Smooth muscle cell (in vitro differentiated cells): Measurements from ENCODE around the gene RGL4. TPM values are rescaled to one million over a fixed set of nuclear protein-coding genes. Genes with fewer than 3 reads are reported as not detected.
"Not testable (repeated sequence)": the region's sequence is repeated elsewhere in the genome, so short reads cannot be mapped to it uniquely, and the experiment has no call there.

Experiments used
- DNase-seq: peaks from one replicate; lab custom pipeline; 2025; ENCODE audit not compliant: unreplicated experiment; lab: John Stamatoyannopoulos, UW
- H2AFZ ChIP-seq: fragments of 200-600 bp; sonication (generic); 2 replicates; pipeline ENCODE4 v1.6.0; 2016; ENCODE audit warnings: antibody characterized with exemption, low read depth, mild to moderate bottlenecking
- H3F3A ChIP-seq: fragments of 200-600 bp; sonication (generic); 2 replicates; pipeline ENCODE4 v1.6.0; 2017; ENCODE audit warnings: antibody characterized with exemption, low read depth
- H3K27ac ChIP-seq: fragments of 200-600 bp; sonication (generic); 2 replicates; pipeline ENCODE4 v1.5.1; 2016; ENCODE audit warnings: low read depth, mild to moderate bottlenecking
- H3K27me3 ChIP-seq: fragments of 200-600 bp; sonication (generic); 2 replicates; pipeline ENCODE4 v1.6.1; 2016; ENCODE audit warnings: low read depth, mild to moderate bottlenecking
- H3K36me3 ChIP-seq: fragments of 200-600 bp; sonication (generic); 2 replicates; pipeline ENCODE4 v1.5.1; 2016; ENCODE audit warnings: low read depth
- H3K4me1 ChIP-seq: fragments of 200-600 bp; sonication (generic); 2 replicates; pipeline ENCODE4 v1.5.1; 2016; ENCODE audit warnings: low read depth
- H3K4me2 ChIP-seq: fragments of 200-600 bp; sonication (generic); 2 replicates; pipeline ENCODE4 v1.6.0; 2016; ENCODE audit warnings: mild to moderate bottlenecking
- H3K4me3 ChIP-seq: fragments of 200-600 bp; sonication (generic); 2 replicates; pipeline ENCODE4 v1.5.1; 2016; ENCODE audit warnings: mild to moderate bottlenecking
- H3K79me2 ChIP-seq: fragments of 200-600 bp; sonication (generic); 2 replicates; pipeline ENCODE4 v1.6.0; 2016; ENCODE audit warnings: low read depth, mild to moderate bottlenecking
- H3K9ac ChIP-seq: fragments of 200-600 bp; sonication (generic); 2 replicates; pipeline ENCODE4 v1.6.0; 2016; ENCODE audit warnings: low read depth
- H3K9me3 ChIP-seq: fragments of 200-600 bp; sonication (generic); replicated peaks from 2 replicates; pipeline ENCODE4 v1.5.1; 2016; ENCODE audit warnings: low read depth
- H4K20me1 ChIP-seq: fragments of 200-600 bp; sonication (generic); 2 replicates; pipeline ENCODE4 v1.6.0; 2016; ENCODE audit warnings: low read depth
- WGBS: methylation state at CpG from one replicate; pipeline ENCODE4 v1.1.7; 2016; ENCODE audit warnings: low lambda C conversion rate; 5-methylcytosine and 5-hydroxymethylcytosine counted together
- polyA plus RNA-seq: library from polyadenylated mRNA; unstranded; fragments of >200 nt; fragmentation: Nextera tagmentation; extraction: Ambion mirVana; gene quantifications from 2 replicates; pipeline ENCODE4 v1.2.1, GENCODE V29; 2016
- total RNA-seq: library from RNA; depleted of rRNA; stranded (reverse); fragments of >200 nt; gene quantifications from 2 replicates; pipeline ENCODE4 v1.2.3, GENCODE V29; 2014
- TF ChIP-seq, protein P1 (sequence below): fragments of 200-600 bp; sonication (generic); IDR thresholded peaks from 2 replicates; pipeline ENCODE4 v1.5.1; 2017; ENCODE audit warnings: borderline replicate concordance, mild to moderate bottlenecking, antibody characterized with exemption; ENCODE audit not compliant: insufficient read depth, poor library complexity, severe bottlenecking

RGL4 gene, protein sequence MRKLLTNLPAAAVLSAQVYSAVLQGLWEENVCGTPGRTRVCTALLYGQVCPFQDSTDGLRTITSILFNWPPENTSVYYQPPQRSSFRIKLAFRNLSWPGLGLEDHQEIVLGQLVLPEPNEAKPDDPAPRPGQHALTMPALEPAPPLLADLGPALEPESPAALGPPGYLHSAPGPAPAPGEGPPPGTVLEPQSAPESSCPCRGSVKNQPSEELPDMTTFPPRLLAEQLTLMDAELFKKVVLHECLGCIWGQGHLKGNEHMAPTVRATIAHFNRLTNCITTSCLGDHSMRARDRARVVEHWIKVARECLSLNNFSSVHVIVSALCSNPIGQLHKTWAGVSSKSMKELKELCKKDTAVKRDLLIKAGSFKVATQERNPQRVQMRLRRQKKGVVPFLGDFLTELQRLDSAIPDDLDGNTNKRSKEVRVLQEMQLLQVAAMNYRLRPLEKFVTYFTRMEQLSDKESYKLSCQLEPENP
- not detected in 2 replicates for total RNA-seq
- polyA plus RNA-seq = 0.23 and 0.43 TPM in 2 replicates

DNA sequence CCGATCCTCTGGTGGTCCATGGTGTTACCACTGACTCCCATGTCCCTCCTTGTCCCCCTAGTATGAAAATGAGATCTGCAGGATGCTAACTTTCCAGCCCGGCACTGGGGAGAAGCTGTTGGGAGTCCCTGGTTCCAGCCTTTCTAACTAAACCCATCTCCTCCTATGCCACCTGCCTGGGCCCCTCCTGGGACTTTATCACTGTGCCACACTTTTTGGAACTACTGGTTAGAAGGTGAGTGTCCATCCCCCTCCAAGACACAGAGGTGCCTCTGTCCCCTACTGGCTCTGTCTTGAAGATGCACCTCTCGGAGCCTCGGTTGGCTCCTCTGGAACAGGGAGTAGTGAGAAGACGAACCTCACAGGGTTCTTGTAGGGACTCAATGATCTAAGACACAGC, at the start of gene RGL4:
Gene RGL4, plus strand, starts transcription at position 301 of the 400 bp plus-strand sequence. CDS start 1,018 bp downstream, outside the sequence.
- H2AFZ ChIP-seq = no peak within 1 kb of the TSS
- H3K27me3 ChIP-seq = no peaks in the 10 kb centered on the region
- H3K36me3 ChIP-seq = no peaks in the 10 kb centered on the region
- H3K27ac ChIP-seq = no peak within 1 kb of the TSS
- H3K9ac ChIP-seq = no peak within 1 kb of the TSS
- H3K9me3 ChIP-seq = no peaks in the 10 kb centered on the region
- no peak for DNase-seq
- H3K79me2 ChIP-seq = no peaks in the 10 kb centered on the region
- WGBS = 95% methylated on average over 5 of the region's 5 CpGs
- TF ChIP-seq, protein P1, sequence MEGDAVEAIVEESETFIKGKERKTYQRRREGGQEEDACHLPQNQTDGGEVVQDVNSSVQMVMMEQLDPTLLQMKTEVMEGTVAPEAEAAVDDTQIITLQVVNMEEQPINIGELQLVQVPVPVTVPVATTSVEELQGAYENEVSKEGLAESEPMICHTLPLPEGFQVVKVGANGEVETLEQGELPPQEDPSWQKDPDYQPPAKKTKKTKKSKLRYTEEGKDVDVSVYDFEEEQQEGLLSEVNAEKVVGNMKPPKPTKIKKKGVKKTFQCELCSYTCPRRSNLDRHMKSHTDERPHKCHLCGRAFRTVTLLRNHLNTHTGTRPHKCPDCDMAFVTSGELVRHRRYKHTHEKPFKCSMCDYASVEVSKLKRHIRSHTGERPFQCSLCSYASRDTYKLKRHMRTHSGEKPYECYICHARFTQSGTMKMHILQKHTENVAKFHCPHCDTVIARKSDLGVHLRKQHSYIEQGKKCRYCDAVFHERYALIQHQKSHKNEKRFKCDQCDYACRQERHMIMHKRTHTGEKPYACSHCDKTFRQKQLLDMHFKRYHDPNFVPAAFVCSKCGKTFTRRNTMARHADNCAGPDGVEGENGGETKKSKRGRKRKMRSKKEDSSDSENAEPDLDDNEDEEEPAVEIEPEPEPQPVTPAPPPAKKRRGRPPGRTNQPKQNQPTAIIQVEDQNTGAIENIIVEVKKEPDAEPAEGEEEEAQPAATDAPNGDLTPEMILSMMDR = no peak
- H4K20me1 ChIP-seq = no peaks in the 10 kb centered on the region
- H3F3A ChIP-seq = no peaks in the 10 kb centered on the region
- H3K4me1 ChIP-seq = no peaks in the 10 kb centered on the region
- no peak within 1 kb of the TSS for H3K4me2 ChIP-seq
- no peak within 1 kb of the TSS for H3K4me3 ChIP-seq

DNA sequence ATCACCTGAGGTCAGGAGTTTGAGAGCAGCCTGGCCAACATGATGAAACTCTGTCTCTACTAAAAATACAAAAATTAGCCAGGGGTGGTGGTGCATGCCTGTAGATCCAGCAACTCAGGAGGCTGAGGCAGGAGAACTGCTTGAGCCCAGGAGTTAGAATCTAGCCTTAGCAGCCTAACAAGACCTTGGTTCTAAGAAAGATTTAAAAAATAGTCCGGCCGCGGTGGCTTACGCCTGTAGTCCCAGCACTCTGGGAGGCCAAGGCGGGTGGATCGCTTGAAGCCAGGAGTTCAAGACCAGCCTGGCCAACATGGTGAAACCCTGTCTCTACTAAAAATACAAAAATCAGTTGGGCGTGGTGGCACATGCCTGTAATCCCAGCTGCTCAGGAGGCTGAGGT, 44.3 kb upstream of the RGL4 start:
- H3K4me3 ChIP-seq, H3K79me2 ChIP-seq, H3K9me3 ChIP-seq, H2AFZ ChIP-seq, H3K4me1 ChIP-seq, H3K4me2 ChIP-seq, H4K20me1 ChIP-seq, H3K27ac ChIP-seq, H3F3A ChIP-seq, H3K36me3 ChIP-seq, H3K27me3 ChIP-seq, H3K9ac ChIP-seq, DNase-seq: not testable (repeated sequence)
- WGBS = 100% methylated on average over 7 of the region's 7 CpGs

DNA sequence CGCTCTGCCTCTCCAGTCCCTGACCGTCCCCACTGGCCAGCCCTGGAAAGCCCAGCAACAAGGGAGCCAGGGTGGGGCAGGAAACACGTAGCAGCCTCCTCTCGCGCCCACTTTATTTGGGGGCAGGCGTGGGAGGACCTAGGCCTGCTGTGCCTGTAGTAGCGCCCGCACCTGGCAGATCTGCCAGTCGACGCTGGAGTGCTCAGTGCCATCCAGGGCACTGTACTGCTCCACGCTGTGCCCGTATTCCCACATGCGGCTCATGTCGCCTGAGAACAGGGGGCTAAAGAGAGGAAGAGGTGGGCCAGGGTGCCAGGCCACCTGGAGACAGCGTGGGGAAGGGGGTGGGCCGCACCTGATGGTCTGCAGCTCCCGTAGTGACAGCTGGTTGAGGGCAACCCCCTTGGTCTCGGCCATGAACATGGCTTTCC, 41.7 kb upstream of the RGL4 start:
- TF ChIP-seq, protein P1 = no peak
- Histone ChIP-seq H3K4me2 (no peak overlapping the region), H3K79me2 (no peaks in the 10 kb centered on the region), H3K4me1 (no peaks in the 10 kb centered on the region), H3K9me3 (no peaks in the 10 kb centered on the region), H3K27ac (no peak overlapping the region), H4K20me1 (no peaks in the 10 kb centered on the region), H3K27me3 (no peaks in the 10 kb centered on the region), H3K4me3 (no peak overlapping the region), H3K36me3 (no peaks in the 10 kb centered on the region), H3K9ac (no peak overlapping the region), H3F3A (no peaks in the 10 kb centered on the region), H2AFZ (no peak overlapping the region)
- 91% methylated on average over 18 of the region's 18 CpGs for WGBS
- no peak for DNase-seq

DNA sequence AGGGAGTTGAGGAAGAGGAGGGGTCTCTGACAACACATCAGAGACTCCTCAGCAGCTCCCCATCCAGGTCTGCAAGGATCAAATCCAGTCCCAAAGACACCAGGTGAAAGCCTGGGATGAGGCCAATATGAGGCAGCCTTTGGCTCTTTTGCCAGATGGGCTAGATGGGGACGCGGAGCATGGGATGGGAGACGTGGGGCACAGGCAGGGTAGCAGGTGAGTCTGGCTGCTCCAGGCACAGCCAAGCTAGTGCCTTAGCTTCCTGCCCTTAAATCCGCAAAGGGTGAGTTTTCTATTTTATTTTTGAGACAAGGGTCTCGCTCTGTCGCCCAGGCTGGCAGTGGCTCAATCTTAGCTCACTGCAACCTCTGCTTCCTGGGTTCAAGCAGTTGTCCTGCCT, 39.1 kb upstream of the RGL4 start:
- H2AFZ ChIP-seq = no peak overlapping the region
- 81% methylated on average over 6 of the region's 6 CpGs for WGBS
- DNase-seq = no peak
- TF ChIP-seq, protein P1 = no peak
- no peak overlapping the region for H3K4me3 ChIP-seq
- no peak overlapping the region for H3K9ac ChIP-seq
- no peaks in the 10 kb centered on the region for H3K4me1 ChIP-seq
- H3K79me2 ChIP-seq = no peaks in the 10 kb centered on the region
- no peaks in the 10 kb centered on the region for H3K27me3 ChIP-seq
- H3K36me3 ChIP-seq = no peaks in the 10 kb centered on the region
- H4K20me1 ChIP-seq = no peaks in the 10 kb centered on the region
- H3F3A ChIP-seq = no peaks in the 10 kb centered on the region
- H3K27ac ChIP-seq = no peak overlapping the region
- H3K9me3 ChIP-seq = no peaks in the 10 kb centered on the region
- H3K4me2 ChIP-seq = no peak overlapping the region
